ENCODE measurements around the gene ELK3.

Gene ELK3

DNA sequence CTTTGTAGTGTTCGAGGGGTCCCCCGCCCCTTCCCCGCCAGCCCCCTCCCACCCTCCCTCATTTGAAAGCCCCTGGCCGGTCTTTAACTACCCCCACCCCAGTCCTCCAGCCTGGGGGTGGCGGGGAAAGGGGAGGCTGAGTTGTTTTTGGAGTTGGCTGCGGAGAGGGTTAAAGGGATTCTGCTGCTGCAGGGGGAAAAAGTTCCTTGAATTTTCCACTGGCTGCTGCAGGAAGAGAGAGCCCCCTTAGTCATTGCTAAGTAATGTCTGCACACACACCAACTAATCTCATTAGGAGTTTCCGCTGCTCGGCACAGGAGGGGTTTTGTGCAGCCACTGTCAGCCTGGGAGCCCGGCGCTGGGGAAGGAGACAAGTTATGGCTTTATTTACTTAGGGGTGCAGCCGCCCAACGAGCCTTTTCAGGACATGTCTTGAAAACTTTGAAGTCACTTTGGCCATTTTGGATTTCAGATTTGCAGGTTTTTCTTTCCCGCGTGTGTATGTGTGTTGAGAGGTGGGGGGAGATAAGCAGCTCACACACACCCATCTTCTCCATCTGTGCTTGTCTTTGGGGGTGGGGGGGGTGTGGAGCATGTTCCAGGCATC lies 1.8 kb downstream of the ELK3 start:
- DNase-seq (ENCODE audit: insufficient read length, low spot score) (peak; percentile 63), FAIRE-seq (no peak)
- peak; percentile 38; the same call in 1 of the 2 replicates for TF ChIP-seq POLR2A (IDR thresholded peaks at IDR 0.05; ENCODE audit: low read depth, low read length)

DNA sequence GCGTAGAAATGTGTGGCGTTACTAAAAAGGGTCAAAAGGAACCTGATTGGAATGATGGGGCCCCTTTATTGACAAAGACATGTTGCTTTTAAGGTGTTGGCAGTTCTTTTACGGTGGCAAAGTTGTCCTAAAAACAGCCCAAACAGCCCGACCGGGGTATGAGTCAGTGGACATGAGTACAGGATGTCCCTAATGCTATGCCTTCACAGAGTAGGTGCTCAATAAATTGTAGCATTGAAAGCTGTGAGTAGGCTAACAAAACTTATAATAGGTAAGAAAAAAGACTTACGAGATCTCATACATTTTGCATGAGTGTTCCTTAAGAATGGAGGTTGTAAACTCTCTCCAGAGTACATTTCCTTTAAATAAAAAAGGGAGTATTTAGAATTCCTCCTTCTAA lies 2.6 kb downstream of the ELK3 start:
- TF ChIP-seq POLR2A (IDR thresholded peaks at IDR 0.05; ENCODE audit: low read depth, low read length): no peak
- no peak for DNase-seq (ENCODE audit: insufficient read length, low spot score)
- FAIRE-seq: no peak

DNA sequence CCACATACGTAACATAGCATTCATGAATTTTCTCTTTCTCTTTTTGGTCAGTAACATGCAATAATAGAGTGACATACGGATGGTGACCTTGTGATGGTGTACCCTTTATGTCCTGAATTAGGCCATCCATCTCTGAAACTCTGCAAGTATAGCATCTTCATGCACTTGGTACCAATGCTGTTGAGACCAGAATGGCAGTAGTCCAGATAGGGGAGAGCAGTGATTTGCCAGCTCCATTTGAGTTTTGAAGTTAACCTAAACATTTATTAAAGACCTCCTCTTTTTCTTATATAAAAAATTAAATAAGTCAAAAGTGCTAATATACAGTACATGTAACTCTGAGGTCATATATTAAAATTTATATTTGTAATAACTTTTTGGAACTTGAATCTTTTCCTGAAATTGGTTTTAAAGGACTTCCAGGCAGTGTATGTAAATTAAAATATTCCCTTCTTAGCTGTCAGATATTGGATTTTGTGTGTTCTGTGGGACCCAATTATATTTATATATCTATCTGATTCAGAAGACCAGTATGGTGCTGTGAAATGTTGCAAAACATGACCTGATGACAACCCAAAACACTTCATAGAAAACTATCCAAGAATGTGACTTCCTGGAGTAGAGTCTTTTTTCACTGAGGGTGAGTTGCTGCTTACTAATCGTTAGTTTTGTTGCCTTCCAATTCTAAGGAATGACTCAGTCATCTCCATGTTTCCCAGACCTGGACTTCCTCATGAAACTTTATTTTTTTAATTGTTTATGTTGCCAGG lies 3.5 kb downstream of the ELK3 start:
- TF ChIP-seq POLR2A (IDR thresholded peaks at IDR 0.05; ENCODE audit: low read depth, low read length): no peak
- FAIRE-seq (peak; percentile 67), DNase-seq (ENCODE audit: insufficient read length, low spot score) (no peak)

DNA sequence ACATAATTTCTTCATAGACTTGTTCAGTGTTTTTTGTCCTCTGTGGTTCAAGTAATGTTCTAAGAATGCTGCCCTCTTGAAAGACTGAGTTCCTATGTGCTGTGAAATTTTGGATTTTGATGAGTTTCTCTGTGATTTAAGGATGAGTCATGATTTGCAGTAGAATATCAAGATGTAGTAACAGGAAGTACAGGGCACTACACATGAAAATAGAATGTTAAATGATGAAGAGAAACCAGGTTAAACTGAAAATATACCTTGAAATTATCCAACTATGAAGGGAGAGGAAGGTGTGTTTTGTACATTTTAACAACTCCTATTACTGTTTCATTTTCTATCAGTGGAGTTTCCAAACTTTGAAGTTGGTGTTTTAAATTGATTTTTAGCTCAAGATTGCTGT lies 4.8 kb downstream of the ELK3 start:
- FAIRE-seq (peak; percentile 66), DNase-seq (ENCODE audit: insufficient read length, low spot score) (no peak)
- TF ChIP-seq POLR2A (IDR thresholded peaks at IDR 0.05; ENCODE audit: low read depth, low read length): no peak

DNA sequence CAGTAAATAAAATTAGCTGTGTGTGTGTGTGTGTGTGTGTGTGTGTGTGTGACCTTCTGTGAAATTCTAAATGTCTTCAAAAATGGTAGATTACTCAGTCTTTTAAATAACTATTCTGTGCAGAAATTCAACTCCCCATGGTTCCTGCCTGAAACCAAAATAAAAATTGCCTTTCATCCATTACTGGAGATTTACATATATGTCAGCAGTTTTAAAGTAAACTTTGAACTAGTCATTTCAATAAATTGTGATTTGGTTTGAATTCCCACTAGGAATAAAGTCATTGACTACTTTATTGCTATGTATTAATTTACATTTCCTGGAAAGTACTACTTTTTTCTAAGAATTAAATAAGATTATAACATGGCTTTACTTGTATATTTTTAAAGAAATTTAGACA lies 5.3 kb downstream of the ELK3 start:
- FAIRE-seq: no peak
- no peak for DNase-seq (ENCODE audit: insufficient read length, low spot score)
- TF ChIP-seq POLR2A (IDR thresholded peaks at IDR 0.05; ENCODE audit: low read depth, low read length): no peak

DNA sequence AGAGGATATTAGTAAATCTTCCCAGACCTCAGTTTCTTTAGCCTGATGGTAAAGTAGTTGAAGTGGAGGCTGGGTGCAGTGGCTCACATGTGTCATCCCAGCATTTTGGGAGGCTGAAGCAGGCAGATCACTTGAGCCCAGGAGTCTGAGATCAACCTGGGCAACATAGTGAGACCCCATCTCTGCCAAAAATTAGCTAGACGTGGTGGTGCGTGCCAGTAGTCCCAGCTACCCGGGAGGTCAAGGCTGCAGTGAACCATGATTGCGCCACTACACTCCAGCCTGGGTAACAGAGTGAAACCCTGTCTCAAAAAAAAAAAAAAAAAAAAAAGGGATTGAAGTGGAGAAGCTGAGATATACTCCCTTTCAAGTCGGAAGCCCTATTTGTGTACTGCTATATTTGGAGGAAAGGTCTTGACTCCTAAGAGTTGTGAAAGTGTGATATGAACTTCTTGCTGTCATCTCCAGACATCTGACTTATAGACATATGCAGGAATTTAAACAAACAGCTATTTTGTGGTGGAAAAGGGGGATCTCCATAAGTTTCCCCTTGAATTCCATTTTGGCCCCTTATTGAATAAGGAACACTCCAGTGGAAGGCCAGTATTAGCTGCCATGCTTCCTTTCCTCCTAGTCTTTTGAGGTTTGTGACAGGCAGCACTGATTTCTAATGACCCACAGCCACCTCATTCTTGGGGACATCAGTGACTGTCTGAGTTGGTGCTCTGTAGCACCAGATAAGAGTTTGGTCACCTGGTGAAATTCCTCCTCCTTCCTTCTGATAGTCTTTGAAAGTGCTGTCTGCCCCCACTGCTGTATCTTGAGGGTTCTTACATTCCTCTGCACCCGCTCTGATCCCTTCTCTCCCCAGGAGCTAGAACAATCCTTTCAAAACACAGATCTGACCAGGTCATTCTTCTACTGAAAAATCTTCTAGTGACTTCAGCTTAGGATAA lies 7.4 kb downstream of the ELK3 start:
- DNase-seq (ENCODE audit: insufficient read length, low spot score): no peak
- no peak for FAIRE-seq
- no peak for TF ChIP-seq POLR2A (IDR thresholded peaks at IDR 0.05; ENCODE audit: low read depth, low read length)

DNA sequence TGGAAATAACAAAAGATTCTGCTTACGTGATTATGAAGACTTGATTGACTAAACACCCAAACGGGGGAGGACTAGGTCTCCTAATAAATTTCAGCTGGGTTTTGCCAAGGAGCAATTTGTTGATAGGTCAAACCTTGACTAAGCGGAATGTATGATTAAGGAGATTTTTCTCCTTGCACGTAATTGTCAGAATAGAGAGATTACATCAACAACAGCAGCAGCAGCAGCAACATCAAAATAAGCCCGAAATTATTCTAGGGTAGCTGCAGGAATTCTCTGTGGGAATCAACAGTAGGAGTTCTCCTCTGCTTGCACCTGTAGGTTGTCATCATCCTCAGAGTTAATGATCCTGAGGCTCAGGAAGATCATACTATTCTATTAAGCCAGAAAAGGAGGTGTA lies 10.2 kb downstream of the ELK3 start:
- no peak for DNase-seq (ENCODE audit: insufficient read length, low spot score)
- no peak for FAIRE-seq
- no peak for TF ChIP-seq POLR2A (IDR thresholded peaks at IDR 0.05; ENCODE audit: low read depth, low read length)

DNA sequence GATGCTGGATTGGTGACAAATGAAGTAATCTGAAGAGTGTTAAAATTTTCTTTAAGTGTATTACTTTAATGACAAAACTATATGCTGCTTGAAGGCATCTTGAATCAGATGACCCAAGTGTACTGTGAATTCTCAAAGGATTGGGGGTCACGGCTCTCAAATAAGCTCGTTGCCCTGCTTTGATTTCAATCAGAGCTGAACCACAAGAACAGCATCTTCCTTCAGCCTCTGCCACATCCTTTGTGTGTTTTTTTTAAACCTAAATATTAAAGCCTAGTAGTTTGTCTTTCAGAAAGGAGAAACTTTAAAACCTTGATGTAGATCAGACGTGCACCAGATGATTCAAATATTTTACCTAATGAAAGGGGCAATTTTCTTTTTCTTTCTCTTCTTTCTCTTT lies 11.7 kb downstream of the ELK3 start:
- no peak for DNase-seq (ENCODE audit: insufficient read length, low spot score)
- FAIRE-seq: no peak
- TF ChIP-seq POLR2A (IDR thresholded peaks at IDR 0.05; ENCODE audit: low read depth, low read length): no peak

DNA sequence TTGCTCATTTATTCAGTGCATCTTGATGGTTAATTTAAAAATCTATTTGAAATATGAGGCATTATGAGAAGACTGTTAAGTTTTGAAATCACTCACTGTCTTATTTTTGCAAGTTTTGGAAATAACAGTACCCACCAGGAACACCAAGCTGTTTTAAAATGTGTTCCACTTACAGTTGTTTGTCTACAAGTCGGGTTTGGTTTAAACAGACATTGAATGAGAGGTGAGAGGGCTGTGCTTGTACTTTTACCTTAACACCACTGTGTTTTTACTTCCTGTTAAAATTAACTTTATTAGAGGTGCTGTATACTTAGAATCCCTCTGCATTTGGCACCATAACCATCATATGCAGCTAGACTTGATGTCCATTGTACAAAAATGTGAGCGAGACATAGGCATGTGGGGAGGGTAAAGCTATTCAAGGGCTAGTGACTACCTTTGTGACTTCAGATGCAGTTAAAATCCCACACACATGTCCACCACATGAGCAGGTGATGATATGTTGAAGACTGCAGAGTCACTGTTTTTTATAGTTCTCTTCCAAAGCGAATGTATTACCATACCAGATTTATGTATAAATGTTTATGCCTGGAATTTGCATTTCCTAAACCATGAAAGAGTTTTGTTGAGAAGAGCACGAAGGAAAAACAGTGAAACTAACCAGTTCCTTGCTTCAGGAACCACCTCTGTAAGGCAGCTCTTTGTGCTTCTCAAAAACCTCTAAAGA lies 12.9 kb downstream of the ELK3 start:
- TF ChIP-seq POLR2A (IDR thresholded peaks at IDR 0.05; ENCODE audit: low read depth, low read length): no peak
- DNase-seq (ENCODE audit: insufficient read length, low spot score) (no peak), FAIRE-seq (no peak)

DNA sequence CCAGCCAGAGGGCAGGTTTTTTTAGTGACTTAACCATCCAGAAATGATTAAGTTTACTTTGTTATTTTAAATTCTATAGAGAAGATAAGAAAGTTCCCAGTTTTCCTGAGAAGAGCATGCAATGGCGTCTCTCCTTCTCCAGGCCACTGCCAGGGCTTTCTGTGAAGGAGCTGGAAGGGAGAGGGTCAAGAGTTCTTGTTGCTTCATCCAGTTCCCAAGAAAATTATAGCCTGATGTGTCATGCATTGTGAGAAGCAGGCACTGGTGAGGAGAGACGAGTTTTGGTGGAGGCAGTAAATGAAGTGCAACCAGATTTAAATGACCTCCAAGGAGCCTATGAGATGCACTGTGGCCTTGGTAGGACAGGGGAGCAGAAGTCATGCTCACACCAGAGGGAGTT lies 14.2 kb downstream of the ELK3 start:
- TF ChIP-seq POLR2A (IDR thresholded peaks at IDR 0.05; ENCODE audit: low read depth, low read length): no peak
- no peak for FAIRE-seq
- DNase-seq (ENCODE audit: insufficient read length, low spot score): no peak

DNA sequence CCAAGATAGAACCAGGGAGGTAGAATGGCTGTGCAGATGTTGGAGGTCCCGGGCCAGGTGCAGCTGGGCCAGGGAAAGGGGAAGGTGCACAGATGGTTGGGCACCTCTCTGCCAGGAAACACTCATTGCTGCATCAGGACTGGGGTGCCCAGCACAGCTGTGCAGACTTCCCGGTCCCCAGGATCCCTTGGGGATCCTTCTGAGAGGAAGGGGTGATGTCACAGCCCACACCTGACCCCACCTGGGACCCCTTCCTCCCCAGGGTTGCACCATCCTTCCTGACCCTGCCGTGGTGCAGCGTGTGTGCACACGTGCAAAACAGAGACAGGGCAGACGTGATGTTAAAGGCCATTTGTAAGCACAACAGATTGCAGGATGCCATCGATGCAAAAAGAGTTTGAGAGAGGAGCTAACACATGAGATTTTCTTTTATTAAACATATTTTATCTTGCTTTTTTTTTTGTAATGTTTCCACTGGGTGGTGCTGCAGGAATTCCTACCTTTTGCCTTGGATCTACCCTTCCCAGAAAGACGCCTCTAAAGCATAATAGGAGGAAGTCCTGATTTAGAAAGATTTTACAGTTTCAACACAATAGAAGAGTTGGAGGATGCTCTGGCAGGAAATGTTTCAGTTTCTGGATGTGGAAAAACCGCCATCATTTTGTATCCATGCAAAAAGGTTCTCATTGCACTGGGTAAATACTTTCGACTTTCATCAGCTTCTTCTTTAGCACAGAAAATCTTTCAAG lies 14.8 kb downstream of the ELK3 start:
- TF ChIP-seq POLR2A (IDR thresholded peaks at IDR 0.05; ENCODE audit: low read depth, low read length): no peak
- no peak for DNase-seq (ENCODE audit: insufficient read length, low spot score)
- no peak for FAIRE-seq

DNA sequence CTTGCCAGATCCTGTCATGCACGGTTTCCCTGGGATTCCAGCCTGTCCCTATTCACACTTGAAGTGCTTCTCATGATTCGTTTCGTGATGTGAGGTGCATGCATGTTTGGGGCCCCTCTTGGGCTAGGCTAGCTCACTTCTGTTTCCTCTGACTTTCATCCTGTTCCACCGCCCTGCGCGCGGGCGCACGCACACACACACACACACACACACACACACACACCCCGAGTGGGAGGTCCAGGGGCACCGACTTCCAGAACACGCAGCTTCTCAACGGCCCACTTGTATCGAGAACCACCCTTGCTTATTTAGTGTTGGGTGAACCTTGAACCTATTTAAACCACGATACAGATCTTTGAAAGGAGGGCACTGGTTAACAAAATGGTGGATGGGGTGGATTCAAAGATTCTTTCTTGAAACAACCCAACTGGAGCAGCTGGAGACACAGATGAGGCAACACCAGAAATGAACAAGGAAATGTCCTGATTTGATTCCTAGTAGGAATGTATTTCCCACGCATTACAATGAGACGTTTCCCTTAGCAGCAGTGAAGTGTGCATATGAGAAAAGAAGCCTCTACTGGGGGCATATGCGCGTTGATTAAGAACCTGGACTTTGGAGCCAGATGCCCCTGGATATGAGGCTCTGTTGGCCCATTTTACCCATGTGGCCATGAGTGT lies 16.3 kb downstream of the ELK3 start:
- no peak for FAIRE-seq

More for the DNA sequence above, 16.3 kb downstream of the ELK3 start:
- no peak for TF ChIP-seq POLR2A (IDR thresholded peaks at IDR 0.05; ENCODE audit: low read depth, low read length)
- no peak for DNase-seq (ENCODE audit: insufficient read length, low spot score)
